CD4-positive, alpha-beta T cell treated with Interferon alpha-2 for 1 hour (primary cell): ENCODE measurements around the gene GREB1.
A peak's percentile ranks its signal among the peaks of the same experiment; 100 is the strongest.

Experiments
- DNase-seq, 2 donors: peaks; one replicate each; pipeline ENCODE4 v3.0.0-alpha.2; 2020 to 2022

The GREB1 gene

GRCh38 chr2:11667866-11668637, 134.2 kb downstream of the GREB1 start:
- no peak for DNase-seq

- peak in 1 of 2 donors; percentile 17 for DNase-seq
Observed at GRCh38 chr2:11669454-11670291, 135.8 kb downstream of the GREB1 start, which contains the start of gene NTSR2. Gene NTSR2 (minus strand): TSS chr2:11670195. CDS start chr2:11670129, 66 bp downstream.

- DNase-seq = no peak
Observed at GRCh38 chr2:11672407-11672806, 138.6 kb downstream of the GREB1 start.

GRCh38 chr2:11674983-11675382, 141.1 kb downstream of the GREB1 start:
- DNase-seq = no peak

- no peak for DNase-seq
Observed at GRCh38 chr2:11675423-11676112, 141.7 kb downstream of the GREB1 start.

GRCh38 chr2:11676640-11677039, 142.8 kb downstream of the GREB1 start:
- no peak for DNase-seq

- no peak for DNase-seq
Observed at GRCh38 chr2:11677136-11678055, 143.6 kb downstream of the GREB1 start.

GRCh38 chr2:11678306-11678960, 144.6 kb downstream of the GREB1 start:
- DNase-seq = no peak

GRCh38 chr2:11679016-11679415, 145.2 kb downstream of the GREB1 start:
- no peak for DNase-seq

- no peak for DNase-seq
Observed at GRCh38 chr2:11679486-11680181, 145.8 kb downstream of the GREB1 start.

GRCh38 chr2:11680182-11680900, 146.5 kb downstream of the GREB1 start:
- no peak for DNase-seq

- no peak for DNase-seq
Observed at GRCh38 chr2:11680901-11681721, 147.3 kb downstream of the GREB1 start.

GRCh38 chr2:11681722-11682589, 148.1 kb downstream of the GREB1 start:
- DNase-seq = peak in 1 of 2 donors; percentile 55

- DNase-seq = no peak
Observed at GRCh38 chr2:11682590-11682915, 148.7 kb downstream of the GREB1 start.

- DNase-seq = no peak
Observed at GRCh38 chr2:11683476-11683875, 149.6 kb downstream of the GREB1 start.

- no peak for DNase-seq
Observed at GRCh38 chr2:11683966-11684365, 150.1 kb downstream of the GREB1 start.

- no peak for DNase-seq
Observed at GRCh38 chr2:11684894-11685460, 151.1 kb downstream of the GREB1 start.

GRCh38 chr2:11685906-11686470, 152.1 kb downstream of the GREB1 start:
- DNase-seq = no peak
